Measurements from ENCODE around the gene RPH3AL.
"Not testable (repeated sequence)": the region's sequence is repeated elsewhere in the genome, so short reads cannot be mapped to it uniquely, and the experiment has no call there.

Gene RPH3AL

DNA sequence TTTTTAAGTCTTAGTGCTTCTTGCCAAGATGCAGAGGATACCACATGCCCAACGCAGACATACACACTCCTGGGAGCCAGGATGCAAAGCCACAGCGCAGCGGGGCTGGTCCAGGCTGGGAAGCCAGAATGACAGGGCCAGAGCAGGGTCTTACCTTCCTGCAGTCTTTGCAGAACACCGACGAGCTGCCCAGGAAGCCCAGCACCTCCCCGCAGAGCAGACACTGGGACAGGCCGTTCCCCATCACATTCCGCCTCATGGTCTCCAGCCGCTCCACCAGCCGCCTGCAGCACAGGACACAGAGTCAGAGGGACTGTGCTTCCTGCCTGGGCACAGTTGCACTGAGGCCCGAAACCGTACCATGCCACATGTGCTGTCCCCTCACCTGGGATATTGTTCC is 33.3 kb downstream of the RPH3AL start:
- no peak for DNase-seq (ENCODE audit: low spot score)

DNA sequence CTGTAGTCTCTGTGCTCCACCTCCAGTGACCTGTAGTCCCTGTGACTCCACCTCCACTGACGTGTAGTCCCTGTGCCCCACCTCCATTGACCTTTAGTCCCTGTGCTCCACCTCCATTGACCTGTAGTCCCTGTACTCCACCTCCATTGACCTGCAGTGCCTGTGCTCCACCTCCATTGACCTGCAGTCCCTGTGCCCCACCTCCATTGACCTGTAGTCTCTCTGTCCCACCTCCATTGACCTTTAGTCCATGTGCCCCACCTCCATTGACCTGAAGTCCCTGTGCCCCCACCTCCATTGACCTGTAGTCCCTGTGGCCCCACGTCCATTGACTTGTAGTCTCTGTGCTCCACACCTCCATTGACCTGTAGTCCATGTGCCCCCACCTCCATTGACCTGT is 35.5 kb downstream of the RPH3AL start:
- not testable (repeated sequence) for DNase-seq (ENCODE audit: low spot score)

DNA sequence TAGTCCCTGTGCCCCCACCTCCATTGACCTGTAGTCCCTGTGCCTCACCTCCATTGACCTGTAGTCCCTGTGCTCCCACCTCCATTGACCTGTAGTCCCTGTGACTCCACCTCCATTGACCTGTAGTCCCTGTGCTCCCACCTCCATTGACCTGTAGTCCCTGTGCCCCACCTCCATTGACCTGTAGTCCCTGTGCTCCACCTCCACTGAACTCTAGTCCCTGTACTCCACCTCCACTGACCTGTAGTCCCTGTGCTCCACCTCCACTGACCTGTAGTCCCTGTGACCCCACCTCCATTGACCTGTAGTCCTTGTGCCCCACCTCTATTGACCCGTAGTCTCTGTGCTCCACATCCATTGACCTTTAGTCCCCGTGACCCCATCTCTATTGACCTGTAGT is 37.2 kb downstream of the RPH3AL start:
- DNase-seq (ENCODE audit: low spot score) = not testable (repeated sequence)

DNA sequence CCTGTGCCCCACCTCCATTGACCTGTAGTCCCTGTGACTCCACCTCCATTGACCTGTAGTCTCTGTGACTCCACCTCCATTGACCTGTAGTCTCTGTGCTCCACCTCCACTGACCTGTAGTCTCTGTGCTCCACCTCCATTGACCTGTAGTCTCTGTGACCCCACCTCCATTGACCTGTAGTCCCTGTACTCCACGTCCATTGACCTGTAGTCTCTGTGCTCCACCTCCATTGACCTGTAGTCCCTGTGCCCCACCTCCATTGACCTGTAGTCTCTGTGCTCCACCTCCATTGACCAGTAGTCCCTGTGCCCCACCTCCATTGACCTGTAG is 38.0 kb downstream of the RPH3AL start:
- not testable (repeated sequence) for DNase-seq (ENCODE audit: low spot score)

DNA sequence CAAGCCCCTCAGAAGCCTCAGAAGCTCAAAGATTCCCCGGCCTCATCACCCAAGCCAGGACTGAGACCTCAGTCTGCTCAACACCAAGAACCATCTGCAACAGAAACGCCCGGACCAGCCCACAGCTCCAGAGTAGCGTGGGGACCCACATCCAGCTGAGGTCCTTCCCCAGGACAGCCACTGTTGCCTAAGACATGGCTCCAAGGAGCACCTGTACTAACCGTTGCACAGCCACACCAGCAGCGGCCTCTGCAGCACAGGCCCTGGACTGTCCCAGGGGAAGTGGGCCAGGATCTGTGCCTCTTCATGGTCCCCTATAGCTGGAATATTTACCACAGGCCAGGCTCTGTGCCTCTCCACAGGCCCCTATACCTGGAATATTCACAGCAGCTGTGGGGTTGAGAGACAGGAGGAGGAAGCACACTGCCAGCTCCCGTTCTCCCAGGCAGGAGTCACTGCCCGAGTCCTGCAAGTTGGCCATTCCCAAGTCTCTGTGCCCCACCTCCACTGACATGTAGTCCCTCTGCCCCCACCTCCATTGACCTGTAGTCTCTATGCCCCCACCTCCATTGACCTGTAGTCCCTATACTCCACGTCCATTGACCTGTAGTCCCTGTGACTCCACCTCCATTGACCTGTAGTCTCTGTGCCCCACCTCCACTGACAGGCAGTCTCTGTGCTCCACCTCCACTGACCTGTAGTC is 38.5 kb downstream of the RPH3AL start:
- no peak for DNase-seq (ENCODE audit: low spot score)

DNA sequence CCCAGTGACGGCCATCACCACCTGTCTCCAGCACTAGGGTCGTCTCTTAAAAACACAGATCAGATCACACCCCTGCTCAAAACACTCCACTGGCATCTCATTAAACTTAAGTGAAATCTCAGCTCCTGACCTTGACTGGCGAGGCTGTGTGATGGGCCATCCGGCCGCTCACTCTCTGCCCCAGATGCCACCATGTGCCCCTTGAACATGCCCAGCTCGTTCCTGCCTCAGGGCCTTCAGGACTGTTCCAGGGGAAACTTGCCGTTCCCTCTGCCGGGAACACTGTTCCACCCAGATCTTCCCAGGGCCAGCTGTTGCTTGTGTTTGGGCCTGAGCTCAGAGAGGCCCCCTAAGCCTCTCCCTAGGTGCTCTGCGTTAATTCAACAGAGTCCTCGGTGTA is 39.4 kb downstream of the RPH3AL start:
- DNase-seq (ENCODE audit: low spot score) = no peak

DNA sequence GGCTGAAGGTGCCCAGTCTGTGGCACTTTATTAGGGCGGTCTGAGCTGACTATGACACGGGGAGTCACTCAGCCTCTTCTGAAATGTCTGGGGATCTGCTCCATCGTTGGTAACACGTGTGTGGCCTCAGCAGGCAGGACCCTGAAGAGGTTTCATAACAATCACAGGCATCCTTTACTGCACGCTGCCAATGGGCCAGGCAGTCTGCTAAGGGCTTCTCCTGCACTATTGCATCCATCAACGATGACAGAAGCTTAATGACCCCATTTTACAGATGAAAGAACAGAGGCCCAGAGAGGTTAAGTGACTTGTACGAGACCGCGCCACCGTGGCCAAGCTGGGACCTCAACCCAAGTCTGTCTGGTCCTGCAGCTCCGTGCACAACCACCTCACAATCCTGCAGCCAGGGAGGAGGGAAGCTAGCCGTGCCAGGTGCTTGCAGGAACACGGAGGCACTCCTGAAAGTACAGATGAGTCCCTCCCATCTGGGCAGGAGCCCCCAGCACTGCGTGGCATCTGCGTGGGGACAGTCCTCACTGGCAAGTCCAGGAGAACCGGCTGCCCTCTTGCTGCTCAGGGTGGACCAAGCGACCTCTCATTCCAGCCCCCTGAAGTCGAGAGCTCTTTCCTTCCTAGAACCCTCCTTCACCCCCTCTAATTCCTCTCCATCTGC is 40.0 kb downstream of the RPH3AL start:
- no peak for DNase-seq (ENCODE audit: low spot score)

DNA sequence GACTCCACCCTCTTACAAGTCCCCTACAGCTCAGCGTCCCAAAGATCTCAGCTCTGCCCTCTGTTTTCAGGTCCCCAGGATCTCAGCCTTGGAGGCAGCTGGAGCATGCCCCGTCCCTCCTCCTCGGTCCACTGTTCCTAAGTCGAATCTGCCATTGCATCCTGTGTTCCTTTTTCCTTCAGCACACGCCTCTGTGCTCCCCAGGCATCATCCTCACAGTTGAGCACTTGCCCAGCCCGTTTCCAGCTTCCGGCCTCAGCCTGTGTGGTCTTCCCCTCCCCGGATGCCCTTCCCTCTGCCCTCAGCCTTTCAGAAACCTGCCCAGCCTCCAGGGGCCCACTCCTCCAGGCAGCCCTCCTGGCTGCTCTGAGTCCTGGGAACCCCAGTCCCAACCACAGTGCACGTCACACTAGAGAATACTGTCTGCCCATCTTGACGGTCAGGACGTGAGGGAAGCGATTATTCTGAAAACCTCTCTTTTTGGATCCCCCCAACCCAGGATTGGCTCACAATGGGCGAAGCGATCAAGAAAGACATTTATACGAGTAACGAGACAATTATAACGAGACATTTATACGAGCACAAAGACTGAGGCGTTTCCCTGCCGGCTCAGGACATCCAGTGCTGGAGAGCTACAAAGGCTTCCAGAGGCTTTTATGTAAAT is 41.4 kb downstream of the RPH3AL start:
- DNase-seq (ENCODE audit: low spot score) = no peak

DNA sequence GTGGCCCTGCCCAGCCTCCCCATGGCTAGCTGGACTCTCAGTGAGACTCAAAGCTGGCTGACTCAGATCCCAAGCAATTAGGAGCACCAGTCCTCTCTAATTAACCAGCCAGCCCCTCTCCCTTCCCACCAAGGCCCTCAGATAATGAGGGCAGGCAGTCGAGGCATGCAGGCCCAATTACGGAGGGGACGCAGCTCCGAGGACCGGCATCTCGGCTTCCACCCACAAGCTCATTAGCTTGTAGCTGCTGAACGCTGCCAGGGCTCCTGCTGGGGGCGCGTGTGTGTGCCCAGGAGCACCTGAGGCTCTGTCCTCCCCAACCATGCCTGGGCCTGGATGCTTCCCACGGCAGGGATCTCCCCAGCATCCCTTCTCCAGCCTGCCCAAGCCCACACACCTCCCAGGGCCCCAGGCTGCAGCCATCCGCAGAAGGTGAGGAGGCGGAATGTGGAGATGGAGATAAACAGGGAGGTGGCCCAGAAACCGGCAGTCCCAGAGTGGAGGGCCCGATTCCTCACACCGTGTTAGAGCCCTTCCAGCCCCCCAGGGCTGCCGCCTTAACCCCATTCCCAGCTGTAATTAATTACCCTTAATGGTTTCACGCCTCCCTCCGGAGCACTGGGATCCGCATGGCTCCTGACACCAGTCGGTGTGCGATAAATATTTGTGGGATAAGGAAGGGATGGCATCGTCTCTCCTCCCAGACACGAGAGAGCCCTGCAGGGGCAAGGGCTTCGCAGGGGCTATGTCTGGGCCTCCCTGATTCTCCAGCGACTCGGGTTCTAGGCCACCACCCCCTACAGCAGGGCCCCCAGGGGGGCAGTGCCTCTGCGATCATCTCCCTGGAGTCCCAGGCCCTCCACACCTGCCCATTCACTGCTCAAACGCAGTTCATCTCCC is 42.2 kb downstream of the RPH3AL start:
- no peak for DNase-seq (ENCODE audit: low spot score)

DNA sequence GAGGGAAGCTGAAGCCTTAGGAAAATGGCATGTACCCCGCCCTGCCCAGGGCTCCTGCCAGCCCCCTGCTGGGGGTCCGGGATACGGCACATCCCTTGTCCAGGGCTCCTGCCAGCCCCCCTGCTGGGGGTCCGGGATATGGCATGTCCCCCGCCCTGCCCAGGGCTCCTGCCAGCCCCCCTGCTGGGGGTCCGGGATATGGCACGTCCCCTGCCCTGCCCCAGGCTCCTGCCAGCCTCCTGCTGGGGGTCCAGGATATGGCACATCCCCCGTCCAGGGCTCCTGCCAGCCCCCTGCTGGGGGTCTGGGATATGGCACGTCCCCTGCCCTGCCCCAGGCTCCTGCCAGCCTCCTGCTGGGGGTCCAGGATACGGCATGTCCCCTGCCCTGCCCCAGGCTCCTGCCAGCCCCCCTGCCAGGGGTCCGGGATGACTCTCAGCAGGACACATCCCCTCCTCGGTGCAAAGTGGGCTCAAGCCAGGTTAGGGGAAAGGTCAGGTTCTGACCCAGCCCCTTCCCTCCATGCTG is 43.2 kb downstream of the RPH3AL start:
- DNase-seq (ENCODE audit: low spot score) = peak; percentile 34

DNA sequence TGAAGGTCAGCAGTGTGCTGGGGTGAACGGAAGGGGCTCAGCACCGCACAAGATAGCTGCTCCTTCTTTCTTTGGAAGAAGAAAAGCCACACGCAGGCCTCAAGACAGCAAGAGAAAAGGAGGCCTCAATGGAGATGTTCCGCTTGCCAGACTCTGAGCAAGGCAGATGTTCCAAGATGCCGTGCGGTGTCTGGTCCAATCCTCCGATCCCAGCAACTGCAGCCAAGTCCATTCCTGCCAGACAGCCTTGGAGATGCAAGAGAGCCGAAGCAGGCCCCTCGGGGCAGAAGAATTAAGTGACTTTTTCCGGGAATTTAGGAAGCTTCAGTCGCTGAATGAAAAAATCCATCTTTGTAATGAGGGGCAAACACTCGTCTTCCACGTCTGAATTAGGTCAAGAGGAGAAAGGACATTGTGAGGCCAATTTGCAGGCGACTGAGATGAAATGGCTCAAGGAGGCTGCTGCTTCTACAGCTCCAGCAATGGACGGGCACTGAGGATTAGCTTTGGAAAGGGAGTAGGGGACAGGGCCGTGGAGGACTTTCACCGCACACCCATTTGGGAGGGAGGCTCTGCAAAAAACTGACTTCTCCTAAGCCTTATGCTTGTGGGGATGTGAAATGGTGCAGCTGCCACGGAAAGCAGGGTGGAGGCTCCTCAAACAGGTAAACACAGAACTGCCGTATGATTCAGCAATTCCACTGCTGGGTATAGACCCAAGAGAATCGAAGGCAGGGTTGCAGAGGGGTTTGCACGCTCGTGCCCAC is 44.7 kb downstream of the RPH3AL start:
- DNase-seq (ENCODE audit: low spot score) = no peak

DNA sequence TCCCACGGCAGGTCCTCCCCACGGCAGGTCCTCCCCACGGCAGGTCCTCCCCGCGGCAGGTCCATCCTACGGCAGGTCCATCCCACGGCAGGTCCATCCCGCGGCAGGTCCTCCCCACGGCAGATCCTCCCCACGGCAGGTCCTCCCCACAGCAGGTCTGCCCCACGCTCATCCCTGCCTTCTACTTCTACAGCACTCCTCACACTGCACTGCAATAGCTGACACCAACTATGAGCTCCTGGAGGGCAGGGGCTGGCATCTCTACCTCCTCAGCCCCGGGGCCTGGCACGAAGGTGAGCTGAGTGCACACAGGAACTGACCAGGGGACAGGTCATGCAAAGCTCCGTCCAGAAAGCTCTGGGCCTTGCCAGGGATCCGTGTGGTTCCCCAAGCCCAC is 45.3 kb downstream of the RPH3AL start:
- no peak for DNase-seq (ENCODE audit: low spot score)

DNA sequence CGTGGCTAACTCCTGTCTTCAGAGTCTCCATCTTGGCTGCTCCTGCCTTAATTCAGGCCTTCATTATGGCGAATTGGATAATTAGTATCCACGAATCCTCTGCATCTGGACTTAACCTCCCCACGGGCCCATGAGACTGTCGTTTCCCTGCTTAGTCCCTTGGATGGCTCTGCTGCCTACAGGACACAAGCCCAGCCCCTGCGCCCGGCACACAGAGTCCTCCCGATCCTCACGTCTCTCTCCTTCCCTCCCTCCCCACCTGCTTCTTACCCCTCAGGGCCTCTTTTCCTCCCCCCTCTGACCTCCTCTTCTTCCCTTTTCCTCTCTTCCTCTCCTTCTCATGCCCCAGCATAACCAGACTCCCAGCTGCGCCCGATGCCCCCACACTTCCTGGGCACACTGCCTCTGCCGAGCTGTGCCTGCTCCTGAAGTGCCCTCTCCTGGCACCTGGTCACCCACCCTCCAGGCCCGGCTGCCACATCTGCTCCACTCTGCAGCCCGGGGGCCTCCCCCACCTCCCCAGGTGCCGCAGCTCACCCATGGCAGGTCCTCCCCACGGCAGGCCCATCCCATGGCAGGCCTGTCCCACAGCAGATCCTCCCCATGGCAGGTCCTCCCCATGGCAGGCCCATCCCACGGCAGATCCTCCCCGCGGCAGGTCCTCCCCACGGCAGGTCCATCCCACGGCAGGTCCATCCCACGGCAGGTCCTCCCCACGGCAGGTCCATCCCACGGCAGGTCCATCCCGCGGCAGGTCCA is 45.9 kb downstream of the RPH3AL start:
- no peak for DNase-seq (ENCODE audit: low spot score)

DNA sequence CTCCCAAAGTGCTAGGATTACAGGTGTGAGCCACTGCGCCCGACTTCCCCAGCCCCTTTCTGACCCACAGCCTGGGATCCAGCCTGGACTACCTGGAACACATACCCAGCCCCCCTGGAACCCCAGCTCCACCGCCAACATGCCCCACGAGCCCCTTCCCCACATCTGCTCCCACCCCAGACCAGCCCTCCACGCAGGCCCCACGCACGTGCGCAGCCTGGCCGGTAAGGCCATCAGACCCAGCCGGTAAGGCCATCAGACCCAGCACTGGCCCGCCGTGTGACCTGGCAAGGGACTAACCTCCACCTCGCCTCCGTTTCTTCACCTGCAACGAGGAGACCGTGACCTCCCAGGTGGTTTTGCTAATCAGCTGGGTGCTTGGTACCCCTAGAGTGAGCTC is 46.5 kb downstream of the RPH3AL start:
- DNase-seq (ENCODE audit: low spot score) = no peak

DNA sequence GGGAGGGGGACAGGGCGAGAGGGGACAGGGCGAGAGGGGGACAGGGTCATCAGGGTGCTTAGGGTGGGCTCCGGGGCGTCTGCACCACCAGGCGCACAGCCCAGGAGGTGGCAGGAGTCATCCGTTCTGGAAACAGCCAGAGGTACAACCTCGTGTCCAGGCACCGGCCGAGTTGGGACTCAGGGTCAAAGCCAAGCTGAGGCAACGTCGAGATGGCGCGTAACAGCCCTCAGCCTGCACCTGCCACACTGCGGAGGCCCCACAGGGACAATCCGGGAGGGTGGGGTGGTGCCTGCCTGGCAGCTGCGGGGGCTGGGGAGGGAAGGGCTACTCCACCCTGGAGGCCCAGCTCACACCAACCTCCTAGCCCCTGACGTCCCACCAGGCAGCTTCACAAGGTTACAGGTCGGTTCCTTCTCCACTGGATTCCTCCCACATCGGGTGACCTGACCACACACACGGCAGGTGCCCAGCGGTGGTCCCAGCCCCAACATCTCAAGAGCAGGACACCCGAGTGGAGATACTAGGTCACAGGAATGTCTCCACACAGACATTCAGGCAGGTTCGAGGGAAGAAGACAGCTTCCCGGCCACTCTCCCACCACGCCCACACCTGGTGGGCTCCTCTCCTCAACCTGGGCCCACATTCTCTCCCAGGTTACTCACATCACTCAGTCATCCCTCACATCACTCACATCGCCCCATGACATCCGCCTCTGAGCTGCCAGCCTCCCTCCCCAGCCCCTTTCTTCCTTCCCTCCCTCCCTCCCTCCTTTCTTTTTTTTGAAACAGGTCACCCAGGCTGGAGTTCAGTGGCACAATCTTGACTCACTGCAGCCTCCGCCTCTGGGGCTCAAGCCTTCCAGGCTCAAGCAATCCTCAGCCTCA is 47.3 kb downstream of the RPH3AL start:
- no peak for DNase-seq (ENCODE audit: low spot score)

DNA sequence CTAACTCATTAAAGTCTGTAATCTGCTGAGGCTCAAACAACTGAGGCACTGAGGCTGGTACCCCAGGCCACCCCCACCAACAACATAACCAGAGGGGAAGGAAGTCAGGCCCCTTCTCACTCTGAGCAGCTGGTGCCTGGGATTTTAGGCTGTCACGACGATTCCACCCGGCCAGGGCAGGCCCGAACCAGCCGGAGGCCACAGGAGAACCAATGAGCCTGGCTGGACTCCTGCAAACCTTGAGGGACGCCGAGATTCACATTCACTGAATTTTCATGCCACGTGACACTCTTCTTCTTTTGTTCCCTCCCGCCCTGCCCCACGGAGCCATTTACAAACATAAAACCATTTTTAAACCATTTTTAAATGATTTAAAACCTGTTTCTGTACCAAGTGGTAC is 48.1 kb downstream of the RPH3AL start:
- no peak for DNase-seq (ENCODE audit: low spot score)

DNA sequence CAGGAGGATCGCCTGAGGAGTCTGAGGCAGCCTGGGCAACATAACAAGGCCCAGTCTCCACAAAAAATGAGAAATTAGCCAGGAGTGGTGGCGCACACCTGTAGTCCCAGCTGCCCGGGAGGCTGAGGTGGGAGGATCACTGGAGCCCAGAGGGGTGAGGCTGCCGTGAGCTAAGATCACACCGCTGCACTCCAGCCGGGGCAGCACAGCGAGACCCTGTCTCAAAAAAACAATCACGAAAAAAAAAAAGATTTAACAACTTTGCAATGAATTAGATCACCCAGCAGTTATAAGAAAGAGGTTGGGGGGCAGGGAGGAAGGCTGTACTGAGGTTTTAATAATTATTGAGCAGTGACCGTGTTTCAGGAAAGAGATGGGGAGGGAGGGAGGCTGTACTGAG is 49.4 kb downstream of the RPH3AL start:
- DNase-seq (ENCODE audit: low spot score) = no peak

DNA sequence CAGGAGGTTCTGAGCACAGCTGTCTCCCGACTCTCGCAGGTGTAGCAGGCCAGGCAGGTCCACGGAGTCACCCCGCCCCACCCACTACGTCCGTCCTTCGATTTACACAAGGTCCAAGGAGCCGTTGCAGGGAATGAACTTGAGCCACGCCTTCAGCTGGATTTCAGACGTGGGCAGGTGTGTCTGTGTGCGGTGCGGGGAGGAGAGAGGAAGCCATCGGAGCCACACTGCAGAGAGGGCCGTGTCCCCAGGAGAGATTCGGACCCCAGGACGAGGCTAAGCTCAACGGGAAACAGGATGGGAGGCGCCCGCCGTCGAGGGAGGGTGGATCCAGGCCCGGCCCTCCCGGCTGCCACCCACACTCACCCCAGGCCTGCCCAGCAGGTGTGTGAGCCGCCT is 50.3 kb downstream of the RPH3AL start:
- DNase-seq (ENCODE audit: low spot score) = no peak

DNA sequence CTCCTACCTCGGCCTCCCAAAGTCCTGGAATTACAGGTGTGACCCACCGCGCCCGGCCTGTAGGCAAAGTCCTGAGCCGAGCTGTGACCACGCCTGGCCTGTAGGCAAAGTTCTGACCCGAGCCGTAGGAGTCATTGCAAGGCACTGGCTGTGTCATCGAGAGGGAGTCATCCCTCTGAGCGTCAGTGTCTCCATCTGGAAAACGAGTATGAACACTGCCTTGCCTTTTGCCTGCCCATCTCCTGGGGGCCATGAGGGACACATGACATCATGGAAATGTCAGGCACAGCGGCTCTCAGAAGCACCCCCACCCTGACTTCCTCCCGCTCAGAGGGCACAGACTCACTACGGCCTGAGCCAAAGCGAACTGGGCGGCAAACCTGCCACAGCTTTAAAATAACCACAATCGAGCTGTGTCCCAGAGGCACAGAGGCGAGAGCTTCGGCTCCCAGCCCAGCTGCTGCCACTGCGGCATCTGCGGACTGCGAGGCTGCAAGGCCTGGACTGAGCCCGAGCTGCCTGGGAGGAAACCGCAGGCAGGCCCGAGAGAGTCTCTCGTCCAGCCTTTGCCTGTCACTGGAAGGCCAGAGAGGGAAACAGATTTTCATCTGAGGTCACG is 50.8 kb downstream of the RPH3AL start:
- no peak for DNase-seq (ENCODE audit: low spot score)
